Natural killer cell (primary cell): Measurements from ENCODE around the gene CCDC183. TPM values are rescaled to one million over a fixed set of nuclear protein-coding genes. Genes with fewer than 3 reads are reported as not detected.
A peak's percentile ranks its signal among the peaks of the same experiment; 100 is the strongest.

ENCODE experiments used
- ATAC-seq, 3 donors: fragments of 150-1000 bp in 2 of 3; fragments of 200-7000 bp in 1 of 3; cut with Tn5 transposase; 1 replicate in 1 of 3; 2 replicates in 2 of 3; pipeline ENCODE4 v1.10.0; 2021; ENCODE audit warnings: mild to moderate bottlenecking in 2 of 3, moderate library complexity in 2 of 3
- DNase-seq, 2 donors: peaks; one replicate each; pipeline versions ENCODE4 v3.0.0 to v3.0.0-alpha.2; 2013 to 2021; ENCODE audit warnings: mixed read lengths in 1 of 2
- H3K27ac ChIP-seq: one replicate; pipeline ENCODE4 v1.5.1; 2013; ENCODE audit warnings: mild to moderate bottlenecking, low read length
- H3K27me3 ChIP-seq: one replicate; pipeline ENCODE4 v1.6.1; 2013; ENCODE audit warnings: low read length; ENCODE audit not compliant: control insufficient read depth, insufficient read depth
- H3K36me3 ChIP-seq: one replicate; pipeline ENCODE4 v1.6.1; 2013; ENCODE audit warnings: low read length; ENCODE audit not compliant: control insufficient read depth, insufficient read depth
- H3K4me1 ChIP-seq: one replicate; pipeline ENCODE4 v1.6.1; 2013; ENCODE audit warnings: low read length; ENCODE audit not compliant: control insufficient read depth, insufficient read depth
- H3K4me3 ChIP-seq: one replicate; pipeline ENCODE4 v1.5.1; 2013; ENCODE audit warnings: low read length
- H3K9me3 ChIP-seq: one replicate; pipeline ENCODE4 v1.6.1; 2013; ENCODE audit warnings: low read length; ENCODE audit not compliant: control insufficient read depth, insufficient read depth
- H3K27ac Mint-ChIP-seq, 2 donors: one replicate each; pipeline ENCODE4 v1.8.0; 2022; ENCODE audit warnings: mild to moderate bottlenecking in 2 of 2, mixed read lengths in 2 of 2, moderate library complexity in 1 of 2
- H3K27me3 Mint-ChIP-seq, 2 donors: one replicate each; pipeline ENCODE4 v1.8.0; 2022; ENCODE audit warnings: low read depth in 2 of 2, mixed read lengths in 2 of 2
- H3K36me3 Mint-ChIP-seq: one replicate; pipeline ENCODE4 v1.8.0; 2022; ENCODE audit warnings: mixed read lengths
- H3K4me1 Mint-ChIP-seq, 2 donors: one replicate each; pipeline ENCODE4 v1.8.0; 2022; ENCODE audit warnings: mixed read lengths in 2 of 2
- H3K4me3 Mint-ChIP-seq: one replicate; pipeline ENCODE4 v1.8.0; 2022; ENCODE audit warnings: mild to moderate bottlenecking, moderate library complexity, mixed read lengths
- H3K9me3 Mint-ChIP-seq, 2 donors: one replicate each; pipeline ENCODE4 v1.8.0; 2022; ENCODE audit warnings: mixed read lengths in 2 of 2
- WGBS: methylation state at CpG from one replicate; pipeline ENCODE4 v1.1.7; 2013; ENCODE audit warnings: missing lambda C conversion rate; ENCODE audit not compliant: insufficient coverage; 5-methylcytosine and 5-hydroxymethylcytosine counted together
- intact Hi-C: fragments of 100-400 bp; cut with micrococcal nuclease; formaldehyde crosslinking; loops from one replicate; pipeline ENCODE4 v1.14.2; 2022
- total RNA-seq, 4 donors: library from RNA; stranded (reverse); fragments of 120-200 nt in 1 of 4; gene quantifications; one replicate each; pipeline versions ENCODE4 v1.2.3 to v1.2.4, GENCODE V29; 2013 to 2022
- TF ChIP-seq, protein P1 (sequence below): fragments of 200-600 bp; IDR thresholded peaks from one replicate; pipeline ENCODE4 v1.8.0; 2022; ENCODE audit warnings: antibody characterized with exemption

CCDC183 gene
- total RNA-seq, 3 donors from 2014 or later (not counting 1 experiment from before 2014, with no cell fraction given) = 0.56 to 0.75 (median 0.65) TPM

DNA sequence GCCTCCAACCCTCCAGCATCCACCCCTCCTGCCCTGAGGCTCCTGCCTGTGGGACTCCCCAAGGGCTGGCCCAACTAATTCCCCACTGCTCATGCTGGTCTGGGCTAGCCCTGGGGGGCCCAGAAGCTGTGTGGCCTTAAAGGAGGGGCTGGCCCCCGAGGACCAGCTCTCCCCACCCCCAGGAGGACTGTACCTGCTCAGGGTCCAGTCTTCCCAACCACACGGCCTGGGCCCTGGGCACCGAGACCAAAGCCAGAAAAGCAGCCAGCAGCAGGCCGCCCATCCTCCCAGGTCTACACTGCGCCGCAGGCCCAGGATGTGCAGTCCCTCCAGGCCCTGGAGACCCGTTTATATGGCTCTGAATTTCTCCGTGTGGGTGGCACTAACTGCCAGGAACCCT, 47.9 kb upstream of the CCDC183 start, which contains the start of gene LCN6:
LCN6 (minus strand) TSS at position 325 of the 400 bp plus-strand sequence; CDS start at position 283, 42 bp downstream.
- no peak for DNase-seq
- 68% methylated on average over 8 of the region's 8 CpGs for WGBS
- TF ChIP-seq, protein P1, sequence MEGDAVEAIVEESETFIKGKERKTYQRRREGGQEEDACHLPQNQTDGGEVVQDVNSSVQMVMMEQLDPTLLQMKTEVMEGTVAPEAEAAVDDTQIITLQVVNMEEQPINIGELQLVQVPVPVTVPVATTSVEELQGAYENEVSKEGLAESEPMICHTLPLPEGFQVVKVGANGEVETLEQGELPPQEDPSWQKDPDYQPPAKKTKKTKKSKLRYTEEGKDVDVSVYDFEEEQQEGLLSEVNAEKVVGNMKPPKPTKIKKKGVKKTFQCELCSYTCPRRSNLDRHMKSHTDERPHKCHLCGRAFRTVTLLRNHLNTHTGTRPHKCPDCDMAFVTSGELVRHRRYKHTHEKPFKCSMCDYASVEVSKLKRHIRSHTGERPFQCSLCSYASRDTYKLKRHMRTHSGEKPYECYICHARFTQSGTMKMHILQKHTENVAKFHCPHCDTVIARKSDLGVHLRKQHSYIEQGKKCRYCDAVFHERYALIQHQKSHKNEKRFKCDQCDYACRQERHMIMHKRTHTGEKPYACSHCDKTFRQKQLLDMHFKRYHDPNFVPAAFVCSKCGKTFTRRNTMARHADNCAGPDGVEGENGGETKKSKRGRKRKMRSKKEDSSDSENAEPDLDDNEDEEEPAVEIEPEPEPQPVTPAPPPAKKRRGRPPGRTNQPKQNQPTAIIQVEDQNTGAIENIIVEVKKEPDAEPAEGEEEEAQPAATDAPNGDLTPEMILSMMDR = no peak
- H3K4me3 Mint-ChIP-seq = no peak within 1 kb of the TSS
- peaks cover 14 to 18% of the 10 kb centered on the region in 2 donors for H3K27me3 Mint-ChIP-seq
- no peaks in the 10 kb centered on the region for H3K36me3 Mint-ChIP-seq
- H3K4me1 Mint-ChIP-seq = no peaks in the 10 kb centered on the region
- peaks cover 5 to 6% of the 10 kb centered on the region in 2 donors for H3K9me3 Mint-ChIP-seq
- intact Hi-C loops = no loop called here
- Histone ChIP-seq H3K27me3 (peaks cover 2% of the 10 kb centered on the region), H3K4me1 (peaks cover 15% of the 10 kb centered on the region), H3K36me3 (no peaks in the 10 kb centered on the region), H3K27ac (peak within 1 kb of the TSS; percentile 46), H3K4me3 (no peak within 1 kb of the TSS), H3K9me3 (peaks cover 10% of the 10 kb centered on the region)
- no peak within 1 kb of the TSS for H3K27ac Mint-ChIP-seq
- ATAC-seq = no peak

DNA sequence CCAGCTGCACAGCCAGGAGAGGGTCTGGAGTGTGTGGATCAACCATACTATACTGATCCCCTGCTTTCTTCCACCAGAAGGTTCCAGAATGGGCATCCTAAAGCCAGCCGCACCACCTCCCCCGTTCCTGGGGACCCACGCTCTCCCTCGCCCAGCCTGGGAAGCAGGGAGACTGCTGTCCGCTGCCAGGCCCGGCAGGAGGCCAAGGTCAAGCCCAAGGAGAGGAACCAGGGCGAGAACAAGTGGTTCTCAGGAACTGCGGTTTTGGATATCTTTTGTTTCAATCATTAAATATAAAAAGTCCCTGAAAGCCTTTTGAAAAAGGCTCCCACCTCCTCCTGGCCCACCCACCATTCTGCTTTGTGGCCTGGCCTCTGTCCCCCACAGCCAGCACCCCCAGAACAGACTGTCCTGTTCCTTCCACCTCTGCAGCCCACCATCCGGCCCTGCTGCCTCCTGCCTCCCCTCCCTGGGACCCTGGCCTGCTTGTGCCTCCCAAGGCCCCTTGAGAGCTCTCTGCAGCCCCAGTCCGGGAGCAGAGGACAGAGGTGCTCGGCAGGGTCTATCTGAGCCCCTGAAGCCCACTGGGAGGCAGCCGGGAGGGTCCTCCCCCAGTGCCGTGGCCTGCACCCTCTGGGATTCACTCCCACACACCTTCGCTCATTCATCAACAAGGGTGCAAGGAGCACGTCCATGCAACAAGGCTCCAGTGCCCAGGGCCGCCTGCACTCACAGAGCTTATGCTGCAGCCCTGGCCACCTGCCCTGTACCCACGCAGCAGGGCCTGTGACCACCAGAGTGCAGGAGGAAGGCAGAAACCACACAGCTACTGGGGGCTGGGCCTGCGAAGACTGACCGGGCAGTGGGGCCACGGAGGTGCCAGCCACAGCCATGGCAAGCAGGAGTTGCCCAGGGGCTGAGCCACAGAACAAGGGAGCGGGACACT, 47.2 kb upstream of the CCDC183 start:
- H3K27ac ChIP-seq = peak overlapping the region; percentile 46
- no peak overlapping the region for H3K4me3 Mint-ChIP-seq
- intact Hi-C loops = no loop called here

DNA sequence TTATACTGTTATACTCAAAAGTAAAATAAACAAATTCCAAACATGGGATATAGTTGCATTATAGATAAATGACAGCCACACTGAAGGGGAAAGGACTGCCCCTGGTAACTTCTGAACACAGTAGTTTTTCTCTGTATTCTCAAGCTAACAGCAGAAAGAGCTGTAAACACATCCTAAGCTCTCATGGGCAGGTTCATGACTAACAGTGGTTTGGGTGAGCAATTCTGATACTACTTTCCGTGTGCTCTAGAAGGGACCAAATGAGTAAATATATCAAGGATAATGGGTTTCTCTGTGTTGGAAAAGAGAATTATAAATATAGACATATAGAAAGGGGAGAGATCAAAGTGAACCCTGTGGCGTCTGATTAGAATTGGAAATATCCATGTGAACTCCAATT, 45.6 kb upstream of the CCDC183 start:
- ATAC-seq = no peak
- H3K27ac Mint-ChIP-seq = no peak overlapping the region
- no peaks in the 10 kb centered on the region for H3K4me1 Mint-ChIP-seq

More for the DNA sequence above, 47.2 kb upstream of the CCDC183 start:
- peaks cover 15% of the 10 kb centered on the region for H3K4me1 ChIP-seq
- DNase-seq (no peak), ATAC-seq (no peak)
- Mint-ChIP-seq H3K27ac (no peak overlapping the region), H3K4me1 (no peaks in the 10 kb centered on the region), H3K9me3 (peaks cover 5 to 6% of the 10 kb centered on the region in 2 donors), H3K36me3 (no peaks in the 10 kb centered on the region), H3K27me3 (peaks cover 14 to 18% of the 10 kb centered on the region in 2 donors)
- H3K4me3 ChIP-seq = no peak overlapping the region
- peaks cover 10% of the 10 kb centered on the region for H3K9me3 ChIP-seq
- TF ChIP-seq, protein P1 = no peak
- no peaks in the 10 kb centered on the region for H3K27me3 ChIP-seq
- no peaks in the 10 kb centered on the region for H3K36me3 ChIP-seq
- WGBS = 47% methylated on average over 21 of the region's 21 CpGs

More for the DNA sequence above, 45.6 kb upstream of the CCDC183 start:
- 66% methylated on average over 2 of the region's 2 CpGs for WGBS
- no peaks in the 10 kb centered on the region for H3K36me3 ChIP-seq
- H3K9me3 ChIP-seq = peaks cover 10% of the 10 kb centered on the region
- Mint-ChIP-seq H3K36me3 (no peaks in the 10 kb centered on the region), H3K27me3 (peaks cover 15 to 18% of the 10 kb centered on the region in 2 donors), H3K9me3 (peaks cover 5 to 6% of the 10 kb centered on the region in 2 donors), H3K4me3 (no peak overlapping the region)
- no peak overlapping the region for H3K4me3 ChIP-seq
- intact Hi-C loops = no loop called here
- DNase-seq = no peak
- no peak overlapping the region for H3K27ac ChIP-seq
- TF ChIP-seq, protein P1 = no peak
- H3K4me1 ChIP-seq = peaks cover 25% of the 10 kb centered on the region
- no peaks in the 10 kb centered on the region for H3K27me3 ChIP-seq
